HG03097 (cell line): ENCODE data around the gene SUSD4.
"Not testable (repeated sequence)": the region's sequence is repeated elsewhere in the genome, so short reads cannot be mapped to it uniquely, and the experiment has no call there.

Experiments
- ATAC-seq: cut with Tn5 transposase; IDR thresholded peaks from one replicate; pipeline ENCODE4 v1.9.1; 2021; ENCODE audit not compliant: unreplicated experiment, low FRiP score

The SUSD4 gene

DNA sequence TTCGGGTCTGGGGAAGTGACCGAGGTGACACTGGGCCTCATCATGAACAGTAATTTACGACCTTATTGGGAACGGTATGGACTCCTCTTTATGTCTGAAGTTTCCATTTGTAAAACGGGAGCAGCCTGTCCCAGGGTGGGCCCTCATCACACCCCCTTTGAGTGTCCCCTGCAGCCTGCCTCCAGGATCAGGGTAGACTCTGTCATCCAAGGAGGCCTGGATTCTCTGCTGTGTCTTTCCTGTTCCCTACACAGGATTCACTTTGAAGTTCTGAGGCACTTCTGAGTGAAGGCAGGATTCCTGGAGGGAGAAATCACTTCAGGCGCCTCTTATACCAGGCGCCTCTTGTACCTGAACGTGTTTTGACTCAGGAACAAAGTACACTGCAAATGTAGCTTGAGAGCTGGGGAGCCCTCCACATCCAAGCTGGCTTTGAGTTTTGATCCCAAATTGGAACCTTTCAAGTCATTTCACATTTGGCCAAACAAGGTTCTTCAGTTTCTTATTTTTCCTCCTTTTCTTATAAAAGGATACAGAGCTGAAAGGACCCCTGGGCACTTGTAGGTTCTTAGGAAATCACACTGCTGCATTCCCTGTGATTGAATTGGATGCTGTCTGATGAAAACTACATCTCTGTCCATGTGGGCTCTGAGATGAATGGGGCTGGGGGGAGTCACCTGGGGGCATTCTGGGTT lies 106.0 kb downstream of the SUSD4 start:
- no peak for ATAC-seq

DNA sequence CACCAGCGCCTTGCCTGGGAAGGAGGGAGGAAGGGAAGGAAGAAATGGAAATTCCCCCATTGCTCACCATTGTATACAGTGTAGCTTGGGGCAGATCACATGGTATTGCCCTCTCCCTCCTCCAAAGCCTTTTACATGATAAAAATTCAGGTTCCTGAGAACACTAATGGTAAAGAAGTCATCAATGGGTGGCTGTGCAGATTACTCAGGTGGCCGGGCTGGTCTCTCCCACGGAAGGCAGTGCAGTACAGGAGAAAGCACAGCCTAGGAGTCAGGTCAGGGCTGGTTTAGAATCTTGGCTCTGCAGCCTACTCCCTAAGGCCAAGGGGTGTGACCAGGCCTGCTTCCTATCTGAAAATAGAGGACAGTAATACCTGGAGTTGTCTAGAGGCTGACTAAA lies 107.9 kb downstream of the SUSD4 start:
- no peak for ATAC-seq

DNA sequence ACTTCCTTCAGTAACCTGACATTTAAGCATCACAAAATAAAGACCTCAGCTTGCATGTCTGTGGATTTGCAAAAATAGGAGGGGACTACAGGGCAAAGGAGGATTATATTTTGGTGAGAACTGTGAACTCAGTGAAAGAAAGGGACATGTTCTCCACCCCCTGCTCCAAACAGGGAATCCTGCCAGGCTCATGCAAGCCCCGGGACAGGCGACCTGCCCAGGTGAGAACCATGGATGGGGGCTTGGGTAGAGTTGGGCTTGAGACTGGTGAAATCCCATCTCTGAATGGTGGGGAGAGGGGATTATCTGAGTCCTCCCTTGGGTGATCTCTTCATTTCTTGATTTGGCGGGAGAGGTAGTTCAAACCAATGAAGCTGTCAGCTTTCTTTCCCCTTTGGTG lies 110.1 kb downstream of the SUSD4 start:
- no peak for ATAC-seq

DNA sequence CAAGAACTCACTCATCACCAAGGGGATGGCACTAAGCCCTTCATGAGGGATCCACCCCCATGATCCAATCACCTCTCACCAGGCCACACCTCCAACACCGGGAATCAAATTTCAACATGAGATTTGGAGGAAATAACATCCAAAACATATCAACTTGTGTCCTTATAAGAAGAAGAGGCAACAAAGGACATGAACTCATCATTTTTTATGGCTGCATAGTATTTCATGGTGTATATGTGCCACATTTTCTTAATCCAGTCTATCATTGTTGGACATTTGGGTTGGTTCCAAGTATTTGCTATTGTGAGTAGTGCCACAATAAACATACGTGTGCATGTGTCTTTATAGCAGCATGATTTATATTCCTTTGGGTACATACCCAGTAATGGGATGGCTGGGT lies 112.6 kb downstream of the SUSD4 start:
- ATAC-seq = not testable (repeated sequence)

DNA sequence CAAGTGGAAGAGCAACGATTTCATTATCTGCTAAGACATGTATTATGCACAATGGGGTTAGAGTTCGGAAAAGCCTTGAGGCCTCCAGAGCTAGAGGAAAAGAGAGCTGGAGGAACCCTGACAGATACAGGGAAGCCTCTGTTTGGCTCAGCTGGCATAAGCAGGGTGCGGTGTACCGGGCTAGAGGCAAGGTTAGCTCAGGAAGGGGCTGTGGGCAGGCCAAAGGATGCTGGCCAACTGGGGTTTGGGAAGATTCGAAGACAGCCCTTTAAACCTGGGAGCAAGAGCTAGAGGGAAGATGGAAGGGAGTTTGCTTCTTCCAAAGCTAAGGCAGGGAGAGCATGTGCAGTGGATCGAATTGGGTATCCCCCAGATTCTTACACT lies 113.4 kb downstream of the SUSD4 start:
- ATAC-seq = no peak

DNA sequence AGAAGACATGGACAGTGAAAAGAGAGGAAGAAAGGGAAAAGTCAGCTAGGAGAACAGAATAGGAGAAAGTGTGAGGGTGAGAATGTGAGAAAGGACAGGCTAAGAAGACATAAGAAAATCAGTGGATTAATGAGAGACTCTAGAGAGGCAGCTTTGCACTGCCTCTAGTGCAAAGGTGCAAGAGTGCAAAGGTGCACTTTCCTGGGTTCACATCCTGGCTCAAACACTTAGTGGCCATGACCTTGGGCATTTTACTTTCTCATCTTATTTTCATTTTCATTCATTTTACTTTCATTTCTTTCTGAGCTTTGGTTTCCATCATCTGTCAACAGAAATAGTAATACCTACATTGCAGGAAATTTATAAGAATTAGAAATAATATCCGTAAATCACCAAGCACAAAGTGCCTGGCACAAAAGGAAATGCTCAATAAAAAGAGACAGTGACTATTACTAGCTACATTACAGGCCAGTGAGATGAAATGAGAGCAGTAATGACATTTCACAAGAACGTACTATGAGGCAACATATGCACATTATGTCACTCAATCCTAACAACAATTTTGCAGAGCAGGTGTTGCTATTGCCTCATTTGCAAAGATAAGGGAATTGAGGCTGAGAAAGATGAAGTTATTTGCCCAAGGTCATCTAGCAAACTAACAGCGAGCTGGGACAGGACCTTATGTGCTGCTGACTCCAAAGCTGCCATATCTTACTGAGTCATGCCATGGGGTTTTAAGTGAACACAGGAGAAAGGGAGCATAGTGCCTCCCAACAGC lies 113.9 kb downstream of the SUSD4 start:
- ATAC-seq = no peak

DNA sequence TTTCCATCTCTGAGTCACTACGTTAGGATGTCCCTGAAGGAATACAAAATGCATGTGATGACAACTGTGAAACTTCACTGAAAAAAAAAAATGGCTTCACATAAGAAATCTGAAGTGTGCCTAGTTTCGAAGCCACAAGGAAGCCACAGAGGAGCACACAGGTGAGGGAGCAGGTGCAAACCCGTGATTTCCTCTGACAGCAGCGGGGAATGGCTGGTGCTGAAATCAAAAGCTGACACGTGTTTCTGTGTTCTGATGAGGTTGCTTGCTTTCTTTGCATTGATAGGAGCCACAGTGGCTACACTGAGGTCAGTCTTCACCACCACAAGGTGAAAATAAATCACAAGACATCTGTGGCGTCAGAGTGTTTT lies 115.2 kb downstream of the SUSD4 start:
- no peak for ATAC-seq

DNA sequence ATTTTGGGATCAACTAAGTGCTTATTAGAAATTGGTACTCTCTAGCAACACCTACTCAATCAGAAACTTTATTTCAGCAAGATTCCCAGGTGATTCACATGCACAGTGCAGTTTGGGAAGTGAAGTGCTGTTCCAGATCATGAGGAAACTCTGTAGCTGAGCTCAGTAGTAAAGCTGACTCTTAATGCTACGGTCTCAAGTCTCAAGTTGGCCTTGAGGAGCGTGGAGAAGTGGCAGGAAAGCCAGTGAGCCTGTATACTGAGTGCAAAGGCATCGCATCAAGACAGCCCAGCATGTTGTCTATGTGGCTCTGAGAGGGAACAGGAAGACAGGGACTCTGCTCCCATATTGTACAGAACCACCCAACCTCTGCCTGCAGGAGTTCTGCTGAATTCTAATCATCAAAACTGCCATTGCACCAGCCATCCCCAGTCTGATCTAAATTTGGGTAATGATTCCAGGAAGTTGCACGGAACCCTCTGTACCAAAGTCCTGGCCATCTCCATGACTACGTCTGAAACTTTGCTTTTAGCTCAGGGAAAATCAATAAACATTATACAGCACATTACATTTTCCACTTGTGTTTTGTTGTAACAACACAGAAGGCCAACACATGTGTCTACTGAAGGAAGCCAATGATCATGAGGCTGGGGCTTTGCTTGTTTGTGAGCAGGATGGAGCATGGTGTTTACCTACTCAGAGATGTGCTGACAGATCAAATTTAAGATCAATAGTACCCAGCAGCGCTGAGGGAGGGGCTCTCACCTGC lies 115.8 kb downstream of the SUSD4 start:
- ATAC-seq = no peak

DNA sequence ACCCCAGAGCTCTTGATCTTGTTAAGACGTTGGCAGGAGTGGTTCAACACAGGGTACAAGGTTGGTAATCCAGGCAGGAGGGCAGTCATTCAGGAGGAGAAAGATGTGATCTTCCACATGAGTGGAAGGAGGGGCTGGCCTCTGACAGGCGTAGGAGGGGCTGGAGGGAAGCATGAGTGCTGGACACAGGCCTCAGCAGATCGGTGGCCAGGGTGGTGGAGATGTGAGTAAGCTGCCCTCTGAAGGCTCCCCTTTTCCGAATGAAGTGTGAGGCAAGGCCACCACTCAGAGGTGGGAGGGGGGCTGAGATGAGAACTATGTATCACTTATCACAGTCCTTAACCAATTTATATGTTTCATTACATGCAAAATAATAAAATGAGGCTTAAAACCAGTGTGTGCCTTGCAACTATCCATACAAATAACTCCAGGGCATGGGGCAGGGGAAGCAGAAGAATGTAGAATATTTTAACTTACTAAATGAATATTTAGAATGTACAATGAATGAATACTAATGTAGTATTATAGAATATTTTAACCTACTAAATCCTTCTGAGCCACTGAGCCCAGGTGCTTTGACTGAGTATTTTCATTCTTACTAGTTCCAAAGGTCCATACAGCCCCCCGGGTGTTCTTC lies 117.4 kb downstream of the SUSD4 start:
- no peak for ATAC-seq

DNA sequence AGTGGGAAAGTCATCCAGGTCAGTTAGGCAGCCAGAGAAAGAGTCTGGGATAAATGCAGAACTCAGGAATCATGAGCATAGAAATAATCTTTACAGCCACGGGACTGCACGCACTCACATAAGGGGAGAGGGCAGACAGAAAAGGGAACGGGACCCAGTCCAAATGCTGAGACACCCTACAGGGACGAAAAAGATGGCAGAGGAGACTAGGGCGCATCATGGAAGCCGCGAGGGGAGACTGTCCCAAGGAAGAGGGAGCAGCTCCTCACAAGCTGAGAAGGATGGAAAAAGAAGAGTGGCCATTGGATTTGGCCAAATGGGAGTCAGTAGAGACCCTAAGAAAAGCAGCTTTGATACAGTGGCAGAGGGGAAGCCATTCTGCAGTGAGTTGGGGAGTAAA lies 118.0 kb downstream of the SUSD4 start:
- ATAC-seq = no peak

DNA sequence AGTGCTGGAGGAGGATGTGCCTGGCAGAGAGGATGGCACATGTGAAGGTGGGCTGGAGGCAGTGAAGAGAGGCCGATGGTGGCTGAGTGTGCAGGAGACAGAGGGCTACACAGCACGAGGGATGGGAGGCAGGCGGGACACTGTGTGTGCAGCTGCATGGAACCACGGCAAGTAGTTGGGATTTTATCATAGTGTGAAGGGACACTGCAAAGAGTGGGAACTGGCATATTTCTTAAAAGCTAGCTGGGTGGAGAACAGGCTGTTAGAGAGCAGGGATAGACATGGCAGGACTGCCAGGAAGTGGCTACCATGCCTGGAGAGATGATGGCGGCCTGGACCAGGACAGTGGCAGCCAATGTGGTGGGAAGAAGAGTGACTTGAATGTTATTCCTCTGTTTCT lies 118.6 kb downstream of the SUSD4 start:
- no peak for ATAC-seq

DNA sequence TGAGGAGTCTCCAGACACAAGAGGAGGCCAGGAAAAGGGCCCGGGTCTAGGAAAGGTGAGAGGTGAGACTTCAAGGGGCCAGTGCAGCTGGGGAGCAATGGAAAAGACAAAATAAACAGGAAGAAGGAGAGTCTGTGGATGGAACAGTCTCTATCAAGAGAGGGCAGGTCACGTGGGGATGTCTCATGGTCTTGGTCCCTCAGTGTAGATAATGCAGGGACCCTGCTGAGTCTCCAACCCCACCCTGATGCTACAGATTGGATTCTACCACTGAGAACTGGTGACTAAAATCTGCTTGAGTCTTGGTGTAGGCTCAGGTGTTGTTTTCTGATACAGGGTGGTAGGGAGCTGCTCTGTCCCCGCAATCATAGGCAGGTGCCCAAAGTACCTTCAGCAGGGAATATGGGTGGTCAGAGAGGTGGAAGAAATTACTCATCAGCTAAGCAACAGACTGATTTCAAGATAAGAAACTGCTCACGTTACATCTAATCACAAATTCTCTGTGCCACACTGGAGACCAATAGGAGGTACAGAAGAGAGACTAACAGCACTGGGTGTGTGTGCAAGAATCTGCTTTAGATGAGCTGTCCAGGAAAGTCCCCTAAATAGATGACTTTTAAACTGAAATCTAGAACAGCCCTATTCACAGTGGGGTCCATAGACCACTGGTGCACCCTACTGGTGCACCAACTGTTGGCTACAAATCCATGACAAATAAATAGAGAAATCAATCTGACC lies 119.4 kb downstream of the SUSD4 start:
- ATAC-seq = no peak

DNA sequence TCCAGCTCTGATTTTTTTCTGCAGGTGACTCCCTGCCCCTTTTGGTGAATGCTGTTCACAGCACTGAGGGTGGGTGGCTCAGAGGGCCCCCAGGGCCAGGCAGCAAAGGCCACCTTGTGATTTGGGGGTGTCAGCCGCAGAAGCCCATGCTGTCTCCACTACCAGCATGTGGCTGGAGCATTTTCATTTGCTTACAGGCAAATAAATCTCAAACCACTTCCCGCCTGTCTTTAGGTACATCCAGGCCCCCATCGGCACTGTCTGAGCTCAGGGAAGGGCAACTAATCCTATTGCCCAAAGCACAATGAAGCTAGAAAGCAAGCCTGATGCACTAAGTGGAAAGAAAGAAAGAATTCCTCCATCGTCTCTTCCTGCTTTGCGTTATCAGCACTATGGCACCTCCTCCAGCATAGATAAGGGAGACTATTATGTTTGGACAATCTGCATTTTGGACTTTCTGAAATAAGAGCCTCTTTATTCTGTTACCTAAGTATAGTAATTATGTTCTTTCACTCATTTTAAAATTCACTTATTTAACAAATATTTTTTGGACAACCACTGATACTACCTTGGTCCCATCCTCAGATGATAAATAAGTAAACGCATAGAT lies 120.4 kb downstream of the SUSD4 start:
- ATAC-seq = no peak

DNA sequence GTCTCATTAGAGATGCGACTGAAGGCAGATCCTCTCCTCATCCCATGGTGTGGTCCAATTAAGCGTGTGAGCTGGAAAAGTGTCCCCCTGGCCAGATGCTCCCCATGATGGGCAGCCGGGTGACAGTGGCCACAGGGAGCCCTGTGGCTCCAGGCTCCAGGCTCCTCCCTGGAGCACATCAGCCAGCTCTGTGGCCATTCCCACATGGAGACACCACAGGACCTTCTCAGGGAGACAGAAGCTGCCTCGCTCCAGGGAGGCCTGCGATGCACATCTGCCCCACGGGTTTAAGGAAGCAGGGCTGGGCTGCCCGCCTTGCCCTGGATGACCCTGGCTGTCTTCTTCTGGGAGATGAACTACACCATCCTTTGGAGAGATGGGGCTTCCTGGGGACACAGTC lies 121.0 kb downstream of the SUSD4 start:
- no peak for ATAC-seq

DNA sequence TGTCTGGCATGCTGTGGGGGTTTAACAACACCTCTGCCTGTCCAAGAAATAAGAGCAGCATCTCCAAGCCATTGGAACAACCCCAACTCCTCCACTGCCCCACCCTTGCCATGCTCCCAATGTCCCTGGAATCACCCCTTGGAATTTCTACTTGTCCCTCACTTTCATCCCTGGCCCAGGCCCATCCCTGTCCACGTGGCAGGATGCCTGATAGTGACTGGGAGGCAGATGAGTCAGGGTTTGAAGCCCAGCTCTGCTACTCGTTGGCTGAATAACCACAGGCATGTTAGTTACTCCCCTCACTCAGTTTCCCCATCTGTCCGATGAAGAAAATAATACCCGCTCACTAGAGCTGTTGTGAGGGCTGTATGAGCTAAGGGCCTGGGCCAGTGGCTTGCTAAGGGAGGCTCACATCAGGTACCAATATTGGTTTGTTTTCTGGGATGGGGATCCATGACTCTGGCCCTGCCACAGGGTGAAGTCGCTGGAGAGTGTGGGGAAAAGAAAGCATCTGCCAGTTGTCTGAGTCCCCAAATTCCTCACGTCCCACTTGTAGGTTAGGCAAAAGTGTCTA lies 121.5 kb downstream of the SUSD4 start:
- ATAC-seq = no peak

DNA sequence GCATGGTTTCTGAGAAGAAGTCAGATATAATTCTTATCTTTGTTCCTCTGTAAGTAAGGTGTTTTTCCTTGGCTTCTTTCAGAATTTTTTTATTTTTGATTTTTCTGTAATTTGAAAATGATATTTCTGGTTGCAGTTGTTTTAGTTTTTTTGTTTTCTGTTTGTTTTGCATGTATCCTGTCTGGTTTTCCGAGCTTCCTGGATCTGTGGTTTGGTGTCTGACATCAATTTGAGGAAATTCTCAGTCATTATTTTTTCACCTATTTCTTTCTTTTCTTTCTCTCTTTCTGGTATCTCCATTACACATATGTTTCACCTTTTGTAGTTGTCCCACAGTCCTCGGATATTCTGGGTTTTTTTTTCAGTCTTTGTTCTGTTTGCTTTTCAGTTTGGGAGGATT lies 123.9 kb downstream of the SUSD4 start:
- ATAC-seq = no peak

DNA sequence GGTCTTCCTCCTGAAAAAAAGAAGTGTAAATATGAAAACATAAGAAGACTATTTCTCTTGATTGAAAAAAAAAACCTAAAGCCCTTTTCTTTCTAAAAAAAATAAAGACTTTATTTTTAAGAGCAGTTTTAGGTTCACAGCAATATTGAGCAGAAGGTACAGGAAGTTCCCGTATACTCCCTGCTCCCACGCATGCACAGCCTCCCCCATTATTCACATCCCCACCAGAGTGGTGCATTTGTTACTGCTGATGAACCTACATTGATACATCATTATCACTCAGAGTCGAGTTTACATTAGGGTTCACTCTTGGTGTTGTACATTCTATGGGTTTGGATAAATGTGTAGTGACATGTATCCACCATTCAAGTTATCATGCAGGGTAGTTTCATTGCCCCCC lies 128.9 kb downstream of the SUSD4 start:
- no peak for ATAC-seq

DNA sequence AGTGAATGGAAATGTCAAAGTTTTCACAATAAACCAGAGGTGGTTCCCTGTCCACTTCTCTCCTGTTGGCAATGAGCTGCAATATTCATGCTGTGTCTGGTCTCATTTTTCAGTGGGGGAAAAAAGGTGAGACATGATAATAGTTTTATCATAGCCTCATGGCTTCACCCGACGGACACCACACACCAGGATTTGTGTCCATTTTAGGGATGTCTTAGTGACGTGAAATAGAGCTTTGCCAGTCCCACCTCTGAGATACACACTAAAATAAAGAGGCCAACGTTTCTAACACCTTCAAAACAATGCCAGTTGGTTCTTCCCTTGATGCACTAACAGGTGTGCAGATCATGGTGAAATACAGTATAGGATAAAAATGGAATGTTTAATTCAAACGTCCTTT lies 129.4 kb downstream of the SUSD4 start:
- no peak for ATAC-seq

DNA sequence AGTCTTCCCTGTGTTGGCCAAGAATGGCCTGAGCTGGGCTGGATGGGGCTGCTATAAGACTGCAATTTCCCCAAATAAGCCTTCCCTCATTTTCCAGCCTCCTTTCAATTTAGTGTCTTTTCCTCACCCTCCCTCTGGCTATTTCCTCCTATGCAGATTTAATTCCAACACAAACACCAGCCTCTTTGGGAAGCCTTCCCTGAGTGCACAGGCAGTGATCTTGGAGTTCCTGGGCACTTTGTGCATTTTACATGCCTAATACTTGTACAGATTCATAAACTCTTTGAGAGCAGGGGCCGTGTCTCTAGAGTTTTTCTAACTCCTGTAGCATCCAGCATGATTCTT lies 129.8 kb downstream of the SUSD4 start:
- no peak for ATAC-seq
